ENCODE data around the gene ROR2. TPM values are rescaled to one million over a fixed set of nuclear protein-coding genes. Genes with fewer than 3 reads are reported as not detected.

ROR2 gene
- total RNA-seq, 1 experiment from 2014 or later, result 2.9 TPM

DNA sequence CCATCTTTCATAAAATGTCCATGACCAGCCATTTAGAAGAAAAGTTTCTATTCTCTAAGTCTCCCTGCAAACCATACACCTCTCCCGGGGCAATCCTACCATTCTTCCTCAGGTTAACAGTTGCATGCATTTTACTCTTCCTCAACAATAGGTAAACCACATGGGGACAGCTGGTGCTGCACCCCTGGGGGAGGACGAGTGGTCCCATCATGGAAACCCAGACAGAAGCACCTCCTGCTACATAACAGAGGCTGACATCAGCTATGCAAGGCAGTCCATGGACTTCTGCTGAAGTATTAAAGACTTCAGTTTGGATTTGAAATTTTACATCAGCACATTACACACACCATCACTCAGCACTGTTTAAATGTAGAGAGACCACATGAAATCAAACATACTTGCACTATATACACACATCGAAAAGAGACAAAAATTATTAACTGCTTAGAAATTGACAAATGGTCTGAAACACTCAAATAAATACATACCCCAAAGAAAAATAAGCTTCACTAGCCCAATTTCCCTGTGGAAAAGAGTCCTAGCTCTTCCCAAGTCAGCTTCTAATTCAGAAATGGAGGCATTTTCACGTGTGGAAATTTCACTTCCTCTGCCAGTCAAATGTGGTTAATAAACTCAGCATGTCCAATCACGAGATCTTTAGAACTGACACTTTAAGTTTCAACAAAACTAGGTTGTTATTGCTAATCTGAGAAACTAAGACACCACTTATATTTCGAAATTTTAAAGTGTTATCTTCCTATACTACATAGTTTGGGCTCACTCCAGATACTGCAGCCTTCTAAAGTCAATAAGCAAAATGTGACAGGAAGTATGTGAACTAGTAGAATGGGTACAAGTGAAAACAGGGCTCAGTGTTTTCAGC, 173.4 kb downstream of the ROR2 start:
- no peak for DNase-seq (ENCODE audit: low read depth)

- DNase-seq (ENCODE audit: low read depth), result no peak
These were observed 174.4 kb downstream of the ROR2 start for GRCh38 chr9:91775708-91776028.

GRCh38 chr9:91775011-91775707, 174.9 kb downstream of the ROR2 start:
- DNase-seq (ENCODE audit: low read depth), result peak; percentile 56

DNA sequence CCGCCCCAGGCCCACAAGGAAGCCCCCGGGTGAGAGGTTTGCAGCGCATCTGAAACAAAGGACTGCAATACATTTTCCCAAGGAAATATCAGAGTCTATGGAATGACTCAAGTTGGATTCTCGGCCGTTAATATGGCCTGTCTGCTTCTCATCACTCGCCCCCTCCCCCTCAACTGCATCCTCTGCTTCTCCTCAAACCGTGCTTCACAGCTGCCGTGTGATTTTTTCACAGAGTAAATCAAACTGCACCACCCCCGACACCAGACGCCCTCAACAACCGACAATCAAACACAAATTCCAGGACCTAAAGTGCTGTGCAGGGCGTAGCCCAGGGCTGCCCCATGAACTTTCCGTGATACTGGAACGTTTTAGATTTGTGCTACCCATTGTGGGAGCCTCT, 176.9 kb downstream of the ROR2 start:
- DNase-seq (ENCODE audit: low read depth), result no peak

DNA sequence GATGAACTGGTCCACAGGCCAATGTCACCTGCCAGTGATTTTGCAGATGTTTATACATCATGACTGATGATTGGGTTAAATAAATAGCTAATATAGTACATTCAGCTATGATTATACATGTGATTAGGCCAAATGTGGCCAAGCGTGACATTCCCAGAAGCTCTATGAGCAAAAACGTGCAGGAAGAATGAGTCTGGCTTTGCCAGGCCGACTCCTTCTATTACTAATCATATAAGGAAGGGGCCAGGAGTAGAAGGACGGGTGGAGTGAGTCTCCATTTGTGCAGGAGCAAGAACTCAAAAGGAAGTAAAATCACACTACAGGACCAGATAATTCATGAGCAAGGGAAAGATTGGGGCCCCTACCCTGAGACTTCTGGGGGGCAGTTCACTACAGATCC, 178.2 kb downstream of the ROR2 start:
- no peak for DNase-seq (ENCODE audit: low read depth)

- DNase-seq (ENCODE audit: low read depth), result peak; percentile 74
These were observed 179.0 kb downstream of the ROR2 start for GRCh38 chr9:91771027-91771426.

DNA sequence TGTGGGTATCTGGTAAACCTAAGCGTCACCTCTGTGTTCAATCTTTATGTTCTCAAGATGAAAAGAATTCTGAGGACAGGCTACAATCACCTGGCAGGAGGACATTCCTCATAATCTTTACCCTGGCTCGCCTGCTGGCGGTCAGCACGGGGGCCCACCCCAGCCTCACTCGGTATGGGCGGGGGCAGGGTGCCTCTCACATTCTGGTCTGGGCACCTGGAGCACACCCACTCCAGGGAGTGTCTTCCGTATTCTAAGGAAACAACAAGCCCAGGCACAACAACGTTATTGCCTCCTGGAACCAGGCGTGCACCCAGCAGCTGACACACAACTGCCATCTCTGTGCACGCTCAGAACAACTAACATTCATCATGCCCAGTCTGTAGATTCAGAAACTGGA, 179.8 kb downstream of the ROR2 start:
- no peak for DNase-seq (ENCODE audit: low read depth)

- DNase-seq (ENCODE audit: low read depth), result no peak
These were observed 180.8 kb downstream of the ROR2 start for GRCh38 chr9:91768977-91769916.

DNA sequence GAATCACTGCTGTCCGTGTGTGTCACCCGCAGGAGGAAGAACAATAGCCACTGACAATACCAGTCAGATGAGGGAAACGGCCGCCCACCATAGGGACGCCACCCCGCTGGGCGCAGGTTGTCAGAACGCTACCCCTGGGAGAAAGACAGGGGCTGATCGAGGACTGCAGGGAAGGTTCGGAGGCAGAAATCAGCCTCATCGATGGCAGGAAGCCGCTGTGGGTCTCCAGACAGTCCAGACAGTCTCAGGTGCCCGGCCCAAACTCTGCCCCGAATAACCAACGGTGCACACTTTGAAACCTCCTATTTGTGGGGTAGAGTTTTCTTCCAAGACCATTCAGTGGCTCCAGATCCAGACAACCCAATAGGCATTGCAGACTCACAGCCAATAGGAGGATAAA, 181.5 kb downstream of the ROR2 start:
- DNase-seq (ENCODE audit: low read depth), result no peak

DNA sequence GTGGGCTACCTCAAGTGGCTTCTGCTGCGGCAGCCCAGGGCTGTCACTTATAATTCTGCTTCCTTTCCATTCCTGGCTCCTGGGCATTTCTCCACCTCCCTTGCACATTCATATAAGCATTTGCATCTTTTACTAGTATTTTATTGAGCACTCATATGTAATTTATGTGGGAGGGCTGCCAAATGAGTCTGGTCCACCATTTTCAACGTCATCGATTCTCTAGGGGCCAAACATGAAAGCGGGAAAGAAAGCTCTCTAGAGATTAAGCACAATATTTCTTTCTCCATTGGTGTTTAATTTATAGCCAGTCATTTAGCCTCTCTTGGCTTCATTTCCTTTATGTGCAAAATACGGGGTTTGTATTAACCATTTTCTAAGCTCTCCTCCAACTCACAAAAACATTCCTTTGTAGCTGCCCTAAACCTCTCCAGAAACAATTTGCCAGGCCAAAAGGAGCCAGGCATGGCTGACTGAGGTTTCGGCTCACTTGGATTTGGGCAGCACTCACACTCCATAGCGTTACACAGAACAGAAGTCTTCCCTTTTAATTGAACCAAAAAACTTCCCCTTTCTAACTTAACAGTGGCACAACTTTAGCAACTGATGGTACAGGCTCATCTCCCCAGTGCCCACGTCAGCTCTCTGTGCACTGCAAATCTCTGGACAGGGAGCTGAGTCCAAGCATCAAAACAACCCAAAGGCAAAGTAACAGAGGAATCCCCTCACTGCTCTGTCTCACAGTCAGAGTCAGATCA, 183.5 kb downstream of the ROR2 start:
- no peak for DNase-seq (ENCODE audit: low read depth)

DNA sequence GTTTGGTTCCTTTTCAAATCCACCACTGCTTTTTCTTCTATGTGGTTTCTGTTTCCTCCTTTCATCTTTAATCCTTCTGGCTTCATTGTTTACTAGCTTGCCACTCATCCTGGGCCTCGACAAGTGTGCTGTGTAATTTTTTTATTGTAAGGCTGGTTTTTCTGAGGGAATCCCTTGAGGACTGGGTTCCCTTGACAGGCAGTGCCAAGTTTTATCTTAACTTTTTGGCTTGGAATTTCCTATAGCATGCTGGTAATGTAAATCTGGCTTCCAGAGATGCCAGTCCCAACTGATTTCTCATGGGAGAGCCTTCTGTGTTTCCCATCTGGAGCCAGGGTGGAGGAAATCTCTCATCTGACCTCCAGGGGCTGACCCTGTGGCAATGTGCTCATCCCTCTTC, 184.7 kb downstream of the ROR2 start:
- DNase-seq (ENCODE audit: low read depth), result no peak

- DNase-seq (ENCODE audit: low read depth), result no peak
These were observed 185.4 kb downstream of the ROR2 start for GRCh38 chr9:91764661-91765060.

- DNase-seq (ENCODE audit: low read depth), result no peak
These were observed 188.7 kb downstream of the ROR2 start for GRCh38 chr9:91761362-91761761.

GRCh38 chr9:91760906-91761305, 189.1 kb downstream of the ROR2 start:
- no peak for DNase-seq (ENCODE audit: low read depth)

DNA sequence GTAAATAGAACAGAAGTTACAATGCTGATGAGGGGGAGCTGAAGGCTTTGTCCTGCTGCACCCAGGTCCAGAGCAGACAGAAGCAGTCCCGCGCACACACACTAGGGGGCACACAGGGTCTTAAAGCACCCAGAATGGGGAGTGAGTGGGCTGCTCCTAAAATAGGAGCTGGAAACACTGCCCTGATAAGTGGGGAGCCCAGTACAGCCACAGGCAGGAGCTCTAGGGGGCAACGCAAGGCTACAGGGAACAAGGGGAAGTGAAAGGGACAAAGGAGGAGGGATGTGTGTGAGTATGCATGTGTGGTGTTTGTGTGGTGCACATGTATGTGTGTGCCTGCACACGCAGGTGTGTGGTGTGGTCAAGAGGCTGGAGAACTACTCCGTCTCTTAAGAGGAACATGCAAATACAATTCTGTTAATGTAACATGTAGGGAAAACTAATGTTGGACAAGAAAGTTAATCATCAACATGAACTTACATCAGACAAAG, 191.5 kb downstream of the ROR2 start:
- DNase-seq (ENCODE audit: low read depth), result peak; percentile 37

GRCh38 chr9:91757782-91758181, 192.2 kb downstream of the ROR2 start:
- DNase-seq (ENCODE audit: low read depth), result no peak

DNA sequence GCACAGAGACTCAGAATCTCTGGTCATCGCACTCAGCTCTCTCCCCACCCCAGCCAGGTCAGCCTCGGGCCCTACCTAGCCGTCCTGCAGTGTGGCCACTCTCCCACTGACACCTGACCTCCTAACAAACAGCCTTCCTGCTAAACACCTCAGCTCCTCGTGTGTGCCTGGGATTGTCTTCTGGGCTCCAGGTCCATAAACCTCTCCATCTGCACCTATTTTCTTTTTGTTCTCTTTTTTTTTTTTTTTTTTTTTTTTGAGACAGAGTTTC, 193.6 kb downstream of the ROR2 start:
- DNase-seq (ENCODE audit: low read depth), result no peak

DNA sequence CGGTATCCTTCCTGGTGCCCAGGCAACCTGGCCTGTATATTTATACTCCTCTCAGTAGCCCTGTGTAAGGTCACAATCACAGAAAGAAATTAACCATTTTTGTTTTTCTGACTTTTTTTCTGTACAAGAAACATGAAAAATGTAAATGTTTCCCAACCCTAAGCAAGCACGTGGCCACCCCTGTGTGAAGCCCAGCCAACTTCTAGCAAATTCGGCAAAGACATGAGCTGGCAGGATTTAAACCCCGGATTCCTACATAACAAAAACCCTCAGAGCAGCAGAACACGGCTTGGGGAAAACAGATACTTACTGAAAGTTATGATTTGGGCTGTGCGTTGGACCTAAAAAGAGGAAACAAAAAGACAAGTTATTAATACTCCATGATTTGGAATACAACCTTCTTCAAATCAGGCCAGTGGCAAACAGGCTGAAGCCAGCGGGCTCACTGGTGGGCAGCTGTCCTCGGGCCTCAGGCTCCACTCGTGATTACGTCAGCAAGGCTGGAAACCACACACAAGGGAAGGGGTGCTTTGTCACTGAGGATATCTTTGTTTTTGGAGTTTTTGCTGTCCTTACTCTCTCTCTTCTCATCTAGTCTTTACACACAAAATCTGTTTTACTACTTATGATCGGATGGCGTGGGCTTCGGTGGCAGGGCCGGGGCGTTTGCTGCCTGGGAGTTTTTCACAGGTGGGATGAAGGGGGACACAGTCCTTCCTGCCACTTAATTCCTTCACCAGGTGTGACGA, 194.1 kb downstream of the ROR2 start:
- no peak for DNase-seq (ENCODE audit: low read depth)

- no peak for DNase-seq (ENCODE audit: low read depth)
These were observed 196.3 kb downstream of the ROR2 start for GRCh38 chr9:91753711-91754110.

DNA sequence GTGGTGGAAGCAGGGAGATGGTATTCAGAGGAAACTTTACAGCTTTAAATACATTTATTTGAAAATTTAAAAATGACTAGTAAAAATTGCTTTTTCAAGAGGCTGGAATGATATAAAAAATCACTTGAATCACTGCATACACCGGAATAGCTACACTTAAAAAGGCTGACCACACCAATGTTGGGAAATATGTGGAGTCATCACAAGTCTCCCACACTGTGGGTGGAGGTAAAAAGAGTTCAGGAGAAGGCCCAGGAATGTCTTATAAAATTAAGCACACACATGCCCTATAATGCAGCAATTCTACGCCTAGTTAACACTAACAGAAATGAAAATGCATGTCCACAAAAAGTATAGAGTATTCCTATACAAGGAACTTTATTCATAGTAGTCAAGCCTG, 198.1 kb downstream of the ROR2 start:
- peak; percentile 24 for DNase-seq (ENCODE audit: low read depth)

- DNase-seq (ENCODE audit: low read depth), result no peak
These were observed 199.7 kb downstream of the ROR2 start for GRCh38 chr9:91750343-91750742.

Data from M059J (cell line).